DND-41 (cell line): Measurements from ENCODE around the gene TIAL1.

Experiments
- EZH2 ChIP-seq: IDR thresholded peaks from 3 replicates; pipeline ENCODE4 v1.6.1; 2012; ENCODE audit warnings: borderline replicate concordance, low read depth, mild to moderate bottlenecking, moderate library complexity, low read length, inconsistent platforms; ENCODE audit not compliant: severe bottlenecking
- TF ChIP-seq, protein P1 (sequence below): IDR thresholded peaks from 2 replicates; pipeline ENCODE4 v1.5.1; 2012; ENCODE audit warnings: borderline replicate concordance, low read length, moderate library complexity, mild to moderate bottlenecking; ENCODE audit not compliant: poor library complexity, severe bottlenecking; ENCODE audit errors: extremely low read depth

DNA sequence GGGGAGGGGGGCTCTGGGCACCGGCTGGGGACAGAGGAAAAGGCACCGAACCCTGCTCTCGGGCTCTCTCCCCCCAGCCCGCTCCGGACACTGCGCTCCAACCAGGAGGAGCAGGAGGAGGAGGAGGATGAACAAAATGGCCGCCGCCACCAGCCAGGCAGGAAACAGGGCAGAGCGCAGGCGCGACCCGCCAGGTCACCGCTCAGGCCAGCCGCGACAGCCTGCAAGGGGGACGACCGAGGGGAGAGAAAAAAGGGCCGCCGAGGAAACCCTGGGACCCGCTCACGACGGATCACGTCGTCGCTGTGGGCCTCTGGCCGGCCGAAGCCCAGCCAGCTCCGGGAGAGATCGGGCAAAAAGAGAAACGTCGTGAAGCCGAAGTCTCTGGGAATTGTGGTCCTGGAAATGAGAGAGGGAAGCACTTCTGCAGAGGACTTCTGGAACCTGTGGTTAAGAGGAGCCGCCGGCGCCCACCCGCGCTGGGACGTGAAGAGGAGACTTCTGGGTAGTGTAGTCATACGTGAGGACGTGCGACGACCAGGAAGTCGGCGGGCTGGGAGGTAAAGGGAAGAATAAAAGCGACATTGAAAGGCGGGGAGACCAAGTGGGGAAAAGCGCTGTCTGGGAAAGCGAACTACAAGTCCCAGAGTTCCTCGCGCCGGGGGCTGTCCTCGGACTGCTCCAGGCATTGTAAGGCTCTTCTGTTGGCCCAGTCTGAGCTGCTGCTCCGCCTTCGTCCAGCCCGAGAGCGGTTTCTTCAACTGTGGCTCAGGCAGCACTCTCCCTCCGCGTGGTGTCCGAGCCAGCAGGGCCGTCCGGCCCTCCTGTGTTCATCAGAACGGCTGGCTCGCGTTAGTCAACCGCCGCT, at the start of gene TIAL1:
- TF ChIP-seq, protein P1, sequence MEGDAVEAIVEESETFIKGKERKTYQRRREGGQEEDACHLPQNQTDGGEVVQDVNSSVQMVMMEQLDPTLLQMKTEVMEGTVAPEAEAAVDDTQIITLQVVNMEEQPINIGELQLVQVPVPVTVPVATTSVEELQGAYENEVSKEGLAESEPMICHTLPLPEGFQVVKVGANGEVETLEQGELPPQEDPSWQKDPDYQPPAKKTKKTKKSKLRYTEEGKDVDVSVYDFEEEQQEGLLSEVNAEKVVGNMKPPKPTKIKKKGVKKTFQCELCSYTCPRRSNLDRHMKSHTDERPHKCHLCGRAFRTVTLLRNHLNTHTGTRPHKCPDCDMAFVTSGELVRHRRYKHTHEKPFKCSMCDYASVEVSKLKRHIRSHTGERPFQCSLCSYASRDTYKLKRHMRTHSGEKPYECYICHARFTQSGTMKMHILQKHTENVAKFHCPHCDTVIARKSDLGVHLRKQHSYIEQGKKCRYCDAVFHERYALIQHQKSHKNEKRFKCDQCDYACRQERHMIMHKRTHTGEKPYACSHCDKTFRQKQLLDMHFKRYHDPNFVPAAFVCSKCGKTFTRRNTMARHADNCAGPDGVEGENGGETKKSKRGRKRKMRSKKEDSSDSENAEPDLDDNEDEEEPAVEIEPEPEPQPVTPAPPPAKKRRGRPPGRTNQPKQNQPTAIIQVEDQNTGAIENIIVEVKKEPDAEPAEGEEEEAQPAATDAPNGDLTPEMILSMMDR: no peak
- TF ChIP-seq EZH2: no peak
